ENCODE data around the gene SOWAHC. TPM values are rescaled to one million over a fixed set of nuclear protein-coding genes. Genes with fewer than 3 reads are reported as not detected.

The SOWAHC gene
- polyA plus RNA-seq, 1 experiment, result 5.2 TPM

- no peak for DNase-seq (ENCODE audit: low read depth)
- no peak overlapping the region for H3K4me3 ChIP-seq (ENCODE audit: low read depth, low read length)
- ChIA-PET CTCF (interaction anchor here (1.5 kb wide), 1 partner anchor 35 kb away, joined by 3 read pairs; no protein-coding TSS in a partner anchor), POLR2A (interaction anchor here (0.6 kb wide), 1 partner anchor 13 kb away, joined by 4 read pairs; no protein-coding TSS in a partner anchor)
- H3K27me3 ChIP-seq (ENCODE audit: control insufficient read depth, insufficient read depth, low read length), result peaks cover 8% of the 10 kb centered on the region
- H3K36me3 ChIP-seq (ENCODE audit: control insufficient read depth, insufficient read depth, low read length), result no peaks in the 10 kb centered on the region
- no peak for TF ChIP-seq CTCF (IDR thresholded peaks at IDR 0.05; ENCODE audit: insufficient read depth, low read depth, low read length)
These were observed 46.1 kb downstream of the SOWAHC start for GRCh38 chr2:109660046-109660860.

GRCh38 chr2:109662889-109663288 lies 48.7 kb downstream of the SOWAHC start:
- ChIA-PET POLR2A (no interaction called here), CTCF (interaction anchor here (0.7 to 2.5 kb wide), 4 partner anchors 10 to 117 kb away, joined by 3 to 8 read pairs (median 4); no protein-coding TSS in a partner anchor)
- Histone ChIP-seq H3K36me3 (ENCODE audit: control insufficient read depth, insufficient read depth, low read length) (no peaks in the 10 kb centered on the region), H3K27me3 (ENCODE audit: control insufficient read depth, insufficient read depth, low read length) (peaks cover 10% of the 10 kb centered on the region), H3K4me3 (ENCODE audit: low read depth, low read length) (no peak overlapping the region)
- TF ChIP-seq CTCF (IDR thresholded peaks at IDR 0.05; ENCODE audit: insufficient read depth, low read depth, low read length), result no peak
- no peak for DNase-seq (ENCODE audit: low read depth)

GRCh38 chr2:109663721-109664120 lies 49.6 kb downstream of the SOWAHC start:
- no peak for TF ChIP-seq CTCF (IDR thresholded peaks at IDR 0.05; ENCODE audit: insufficient read depth, low read depth, low read length)
- Histone ChIP-seq H3K36me3 (ENCODE audit: control insufficient read depth, insufficient read depth, low read length) (no peaks in the 10 kb centered on the region), H3K27me3 (ENCODE audit: control insufficient read depth, insufficient read depth, low read length) (peaks cover 10% of the 10 kb centered on the region), H3K4me3 (ENCODE audit: low read depth, low read length) (no peak overlapping the region)
- peak; percentile 17 for DNase-seq (ENCODE audit: low read depth)
- ChIA-PET POLR2A (no interaction called here), CTCF (interaction anchor here (1.5 kb wide), 2 partner anchors 14 to 31 kb away, joined by 3 to 4 read pairs; no protein-coding TSS in a partner anchor)

- H3K27me3 ChIP-seq (ENCODE audit: control insufficient read depth, insufficient read depth, low read length), result peaks cover 16% of the 10 kb centered on the region
- ChIA-PET CTCF (interaction anchor here (0.9 kb wide), 1 partner anchor 9 kb away, joined by 3 read pairs; no protein-coding TSS in a partner anchor), POLR2A (no interaction called here)
- no peak overlapping the region for H3K4me3 ChIP-seq (ENCODE audit: low read depth, low read length)
- no peak for TF ChIP-seq CTCF (IDR thresholded peaks at IDR 0.05; ENCODE audit: insufficient read depth, low read depth, low read length)
- no peaks in the 10 kb centered on the region for H3K36me3 ChIP-seq (ENCODE audit: control insufficient read depth, insufficient read depth, low read length)
- DNase-seq (ENCODE audit: low read depth), result no peak
These were observed 52.3 kb downstream of the SOWAHC start for GRCh38 chr2:109666466-109666865.

Other genes with a start within 250 kb of the SOWAHC start
- gene SEPTIN10, start 398 bp upstream of the SOWAHC start, polyA plus RNA-seq (2011; rRNA removed), result 68.8 and 93.2 TPM in 2 replicates
- gene RGPD5, start 179.9 kb downstream of the SOWAHC start, polyA plus RNA-seq (2011; rRNA removed), result 5.3 and 8.0 TPM in 2 replicates